Inflammatory macrophage treated with lipopolysaccharide for 1 hour (primary cell): ENCODE results near the gene DAGLB.
"Not testable (repeated sequence)": the region's sequence is repeated elsewhere in the genome, so short reads cannot be mapped to it uniquely, and the experiment has no call there.

ENCODE experiments used
- DNase-seq, 2 donors: peaks; one replicate each; pipeline ENCODE4 v3.0.0-alpha.2; 2020 to 2022

The DAGLB gene

DNA sequence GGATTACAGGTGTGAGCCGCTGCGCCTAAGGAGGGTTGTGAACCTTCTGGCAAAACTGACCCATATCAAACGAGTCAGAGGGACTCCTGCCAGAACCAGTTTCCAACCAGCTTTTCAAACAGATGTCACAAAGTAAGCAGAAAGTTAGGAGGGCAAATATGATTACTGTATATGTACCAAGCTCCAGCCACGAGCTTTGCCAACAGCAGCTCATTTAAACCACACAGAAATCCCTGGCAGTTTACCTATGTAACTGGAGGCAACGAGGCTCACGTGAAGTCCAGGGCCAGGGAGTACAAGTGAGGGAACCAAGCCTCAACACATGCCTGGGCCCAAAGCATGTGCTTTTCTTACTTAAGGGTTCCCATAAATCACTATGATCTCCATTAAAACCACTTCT is 12.5 kb upstream of the DAGLB start:
- DNase-seq, result no peak

DNA sequence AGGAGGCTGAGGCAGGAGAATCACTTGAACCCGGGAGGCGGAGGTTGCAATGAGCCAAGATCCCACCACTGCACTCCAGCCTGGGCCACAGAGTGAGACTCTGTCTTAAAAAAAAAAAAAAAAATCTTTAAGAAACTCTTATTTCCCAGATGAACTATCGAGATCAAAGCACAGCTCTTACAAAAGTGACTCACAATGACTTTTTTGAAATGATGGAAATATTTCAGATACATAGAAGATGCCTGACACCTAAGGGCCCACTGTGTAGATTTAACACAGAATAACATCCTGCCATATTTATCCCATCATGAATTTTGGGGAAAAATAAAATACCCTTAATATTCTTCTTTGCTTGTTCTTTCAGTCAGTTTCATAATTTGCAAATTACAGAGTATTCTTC is 10.9 kb upstream of the DAGLB start:
- not testable (repeated sequence) for DNase-seq

DNA sequence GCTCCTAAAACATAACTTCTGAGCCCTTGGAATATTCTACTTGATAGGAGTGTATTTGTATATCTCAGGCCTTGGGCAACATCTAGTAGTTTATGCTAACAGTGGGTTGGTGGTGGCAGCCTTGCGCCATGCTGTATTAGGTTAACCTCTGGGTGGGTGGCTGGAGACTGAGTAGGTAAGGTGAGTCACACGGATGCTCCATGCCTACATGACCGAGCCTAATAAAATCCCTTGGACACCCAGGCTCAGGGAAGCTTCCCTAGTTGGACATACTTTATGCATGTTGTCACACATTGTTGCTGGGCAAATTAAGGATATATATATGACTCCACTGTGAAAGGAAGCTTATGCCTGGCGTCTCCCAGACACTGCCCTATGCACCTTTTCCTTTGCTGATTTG is 6.0 kb upstream of the DAGLB start:
- no peak for DNase-seq

DNA sequence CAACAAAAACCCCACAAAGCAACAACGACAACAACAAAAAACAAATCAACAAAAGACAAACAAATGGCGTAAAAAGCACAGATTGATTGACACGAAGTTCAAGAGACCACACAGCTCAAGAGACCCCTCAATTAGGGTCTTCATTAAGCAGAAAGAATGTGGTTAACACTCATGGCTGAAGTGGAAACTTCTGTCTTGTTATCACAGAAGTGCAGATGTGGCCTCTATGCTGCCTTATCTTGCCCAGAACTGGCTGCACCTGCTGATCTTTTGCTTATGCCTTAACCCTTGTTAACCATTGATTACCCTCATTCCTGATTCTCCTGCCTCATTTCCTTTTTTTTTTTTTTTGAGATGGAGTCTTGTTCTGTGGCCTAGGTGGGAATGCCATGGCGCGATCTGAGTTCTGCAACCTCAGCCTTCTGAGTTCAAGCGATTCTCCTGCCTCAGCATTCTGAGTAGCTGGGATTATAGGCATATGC is 3.5 kb upstream of the DAGLB start:
- DNase-seq, result no peak

DNA sequence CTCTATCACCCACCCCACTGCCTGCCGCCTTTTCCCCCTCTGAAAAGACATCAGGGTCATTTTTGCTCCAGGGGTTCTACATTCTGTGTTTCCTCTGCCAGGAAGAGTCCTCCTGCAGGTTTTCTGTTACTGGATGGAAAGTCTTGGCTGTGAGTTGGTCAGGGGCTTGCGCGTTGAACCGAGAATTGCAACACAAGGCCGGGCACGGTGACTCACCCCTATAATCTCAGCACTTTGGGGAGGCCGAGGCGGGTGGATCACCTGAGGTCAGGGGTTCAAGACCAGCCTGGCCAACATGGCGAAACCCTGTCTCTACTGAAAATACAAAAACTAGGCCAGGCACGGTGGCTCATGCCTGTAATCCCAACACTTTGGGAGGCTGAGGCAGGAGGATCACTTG is 2.8 kb upstream of the DAGLB start:
- not testable (repeated sequence) for DNase-seq

DNA sequence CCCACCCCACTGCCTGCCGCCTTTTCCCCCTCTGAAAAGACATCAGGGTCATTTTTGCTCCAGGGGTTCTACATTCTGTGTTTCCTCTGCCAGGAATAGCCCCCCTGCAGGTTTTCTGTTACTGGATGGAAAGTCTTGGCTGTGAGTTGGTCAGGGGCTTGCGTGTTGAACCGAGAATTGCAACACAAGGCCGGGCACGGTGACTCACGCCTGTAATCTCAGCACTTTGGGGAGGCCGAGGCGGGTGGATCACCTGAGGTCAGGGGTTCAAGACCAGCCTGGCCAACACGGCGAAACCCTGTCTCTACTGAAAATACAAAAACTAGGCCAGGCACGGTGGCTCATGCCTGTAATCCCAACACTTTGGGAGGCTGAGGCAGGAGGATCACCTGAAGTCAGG is 2.1 kb upstream of the DAGLB start:
- not testable (repeated sequence) for DNase-seq

DNA sequence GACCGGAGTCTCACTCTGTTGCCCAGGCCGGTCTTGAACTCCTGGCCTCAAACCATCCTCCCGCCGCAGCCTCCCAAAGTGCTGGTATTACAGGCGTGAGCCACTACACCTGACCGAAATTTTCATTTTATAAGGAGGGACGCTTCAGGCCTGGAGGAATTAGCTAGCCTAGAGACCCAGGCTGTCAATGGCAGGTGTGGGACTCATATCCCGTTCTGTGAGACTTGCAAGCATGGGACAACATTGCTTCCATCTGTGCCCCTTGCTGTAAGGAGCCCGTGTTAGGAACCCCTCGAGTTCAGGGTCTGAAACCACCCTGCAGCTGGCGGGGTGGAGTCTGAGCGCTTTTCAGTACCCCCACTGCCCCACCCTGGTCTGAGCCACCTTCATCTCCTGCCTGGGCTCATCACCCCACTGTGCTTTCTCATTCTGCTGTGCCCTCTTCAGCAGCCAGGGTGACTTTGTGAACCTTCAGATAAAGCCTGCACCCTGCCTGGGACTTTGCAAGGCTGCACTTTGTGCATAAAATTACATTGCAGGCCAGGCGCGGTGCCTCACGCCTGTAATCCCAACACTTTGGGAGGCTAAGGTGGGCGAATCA is 1.3 kb upstream of the DAGLB start:
- DNase-seq, result no peak

DNA sequence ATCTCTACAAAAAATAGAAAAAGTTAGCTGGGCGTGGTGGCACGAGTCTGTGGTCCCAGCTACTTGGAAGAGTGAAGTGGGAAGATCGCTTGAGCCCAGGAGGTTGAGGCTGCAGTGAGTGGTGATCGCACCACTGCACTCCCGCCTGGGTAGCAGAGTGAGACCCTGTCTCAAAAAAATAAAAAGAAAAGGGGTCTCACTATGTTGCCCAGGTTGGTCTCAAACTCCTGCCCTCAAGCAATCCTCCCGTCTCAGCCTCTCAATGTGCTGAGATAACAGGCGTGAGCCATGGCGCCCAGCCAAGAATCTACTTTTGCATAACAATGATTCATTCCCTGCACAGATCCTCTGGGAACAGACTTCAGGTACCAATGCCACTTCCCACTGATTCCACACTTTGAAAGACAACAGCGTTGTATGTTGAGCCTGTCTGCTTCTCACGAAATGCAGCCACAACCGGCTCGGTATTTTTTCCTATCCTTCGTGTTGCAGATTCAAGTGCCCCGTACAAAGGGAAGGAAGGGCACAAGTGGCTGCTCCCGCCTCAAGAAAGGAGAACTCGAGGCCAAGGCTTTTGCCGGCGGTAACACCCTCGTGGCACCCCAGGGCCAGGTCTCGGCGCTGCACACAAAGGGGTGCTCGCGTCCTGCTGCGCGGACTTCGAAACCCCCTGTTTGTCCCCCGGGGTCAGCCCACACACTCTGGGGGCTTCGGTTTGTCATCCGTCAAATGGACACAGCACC is 745 bp downstream of the DAGLB start:
- DNase-seq, result peak; percentile 71 to 72

DNA sequence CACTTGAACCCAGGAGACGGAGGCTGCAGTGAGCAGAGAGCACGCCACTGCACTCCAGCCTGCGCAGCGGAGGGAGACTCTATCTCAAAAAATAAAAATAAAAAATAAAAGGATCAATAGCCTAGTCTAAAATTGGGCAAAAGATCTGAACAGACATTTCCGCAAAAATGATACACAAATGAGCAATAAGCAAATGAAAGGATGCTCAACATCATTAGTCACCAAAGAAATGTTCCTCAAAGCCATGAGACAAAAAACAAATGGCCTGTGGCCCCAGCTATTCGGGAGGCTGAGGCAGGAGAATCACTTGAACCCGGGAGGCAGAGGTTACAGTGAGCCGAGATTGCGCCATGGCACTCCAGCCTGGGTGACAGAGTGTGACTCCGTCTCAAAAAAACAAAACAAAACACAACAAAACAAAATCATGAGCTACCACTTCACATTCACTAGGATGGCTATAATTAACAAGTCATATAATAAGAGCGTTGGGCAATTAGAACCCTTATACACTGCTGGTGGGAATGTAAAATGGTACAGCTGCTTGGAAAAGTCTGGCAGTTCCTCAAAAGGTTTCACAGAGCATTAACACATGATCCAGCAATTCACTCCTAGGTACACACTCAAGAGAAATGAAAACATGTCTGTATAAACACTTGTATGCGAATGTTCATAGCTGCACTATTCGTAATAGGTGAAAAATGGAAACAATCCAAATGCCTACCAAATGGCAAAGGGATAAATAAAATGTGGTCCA is 3.1 kb downstream of the DAGLB start:
- no peak for DNase-seq

DNA sequence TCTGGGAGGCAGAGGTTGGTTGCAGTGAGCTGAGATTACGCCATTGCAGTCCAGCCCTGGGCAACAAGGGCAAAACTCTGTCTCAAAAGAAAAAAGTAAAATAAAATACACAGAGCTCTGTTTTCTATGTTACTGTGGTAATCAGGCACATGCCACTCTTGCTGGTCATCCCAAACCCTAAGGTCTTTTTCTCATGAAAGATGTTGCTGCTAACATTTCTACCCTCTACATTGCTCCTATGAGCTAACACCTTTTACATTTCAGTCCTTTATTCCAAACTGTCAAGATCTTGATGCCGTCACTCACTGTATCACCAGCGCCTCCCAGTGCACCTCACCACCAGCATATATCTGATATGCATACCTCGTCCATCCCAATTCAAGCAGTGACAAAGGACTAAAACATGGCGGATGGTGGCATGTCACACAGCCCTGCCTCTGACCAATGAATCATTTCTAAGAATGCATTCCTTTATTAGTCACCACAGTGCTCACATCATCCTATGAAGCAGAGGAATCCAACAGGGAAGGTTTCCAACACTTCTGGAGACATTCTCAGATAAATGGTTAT is 4.3 kb downstream of the DAGLB start:
- DNase-seq, result no peak

DNA sequence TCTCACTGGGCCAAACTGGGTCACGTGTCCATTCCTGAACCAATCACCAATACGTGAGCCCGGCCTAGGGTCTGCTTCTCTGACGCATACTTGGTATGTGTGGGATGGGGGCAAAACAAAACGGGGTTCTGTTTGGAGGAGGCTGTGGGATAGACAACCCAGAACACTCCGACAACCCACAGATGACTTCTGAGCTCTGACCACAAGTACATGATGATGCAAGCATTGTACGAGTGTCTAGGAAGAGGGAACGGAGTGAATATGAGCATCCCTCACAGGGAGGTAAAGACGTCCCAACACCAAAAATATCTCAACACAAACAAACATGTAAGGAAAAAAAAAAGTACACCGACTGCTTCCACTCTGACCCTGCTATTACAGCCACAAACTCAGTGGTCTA is 5.6 kb downstream of the DAGLB start:
- DNase-seq, result peak; percentile 27 to 46

DNA sequence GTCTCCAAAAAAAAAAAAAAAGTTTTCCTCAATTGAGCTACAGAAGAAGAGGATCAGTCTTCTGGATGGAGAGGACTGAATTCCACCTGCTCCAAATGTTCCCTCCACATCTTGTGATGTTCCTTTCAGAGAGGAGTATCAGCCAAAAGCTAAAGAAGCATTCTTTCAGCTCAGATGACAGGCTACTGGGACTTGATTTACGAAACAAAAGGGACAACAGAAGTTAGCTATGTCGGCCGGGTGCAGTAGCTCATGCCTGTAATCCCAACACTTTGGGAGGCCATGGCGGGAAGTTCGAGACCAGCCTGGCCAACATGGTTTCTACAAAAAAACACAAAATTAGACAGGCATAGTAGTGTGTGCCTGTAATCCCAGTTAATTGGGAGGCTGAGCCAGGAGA is 7.4 kb downstream of the DAGLB start:
- no peak for DNase-seq

DNA sequence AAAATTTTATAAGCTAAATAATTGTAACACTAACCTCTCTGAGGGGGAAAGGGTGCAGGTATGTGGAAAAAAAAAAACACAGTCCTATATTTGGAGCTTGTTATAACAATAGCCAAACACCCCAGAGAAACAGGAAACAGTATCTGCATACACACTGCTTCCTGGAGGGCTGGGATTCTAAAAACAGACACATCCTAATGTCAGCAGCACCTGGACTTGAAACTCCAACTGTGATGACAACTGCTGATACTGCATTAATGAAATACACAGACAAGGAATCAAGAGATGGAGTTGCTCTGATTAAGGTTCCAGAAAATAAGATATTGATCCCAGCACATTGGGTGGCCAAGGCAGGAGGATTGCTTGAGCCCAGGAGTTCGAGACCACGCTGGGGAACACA is 9.3 kb downstream of the DAGLB start:
- DNase-seq, result no peak

DNA sequence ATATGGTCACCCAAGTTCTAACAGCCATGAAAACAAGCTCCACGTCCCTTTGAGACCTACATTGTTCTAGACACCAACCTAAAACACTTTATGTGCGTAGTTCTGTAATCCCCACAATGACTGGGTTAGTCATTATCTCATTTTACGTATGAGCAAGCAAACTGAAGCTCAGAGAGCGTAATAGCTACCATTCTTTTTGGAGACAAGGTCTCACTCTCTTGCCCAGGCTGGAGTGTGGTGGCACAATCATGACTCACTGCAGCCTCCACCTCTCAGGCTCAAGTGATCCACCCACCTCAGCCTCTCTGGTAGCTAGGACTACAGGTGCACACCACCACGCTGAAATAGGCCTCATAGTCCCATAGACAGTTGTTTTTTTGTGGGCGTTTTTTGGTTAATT is 10.5 kb downstream of the DAGLB start:
- peak in 1 of 2 donors; percentile 57 for DNase-seq

DNA sequence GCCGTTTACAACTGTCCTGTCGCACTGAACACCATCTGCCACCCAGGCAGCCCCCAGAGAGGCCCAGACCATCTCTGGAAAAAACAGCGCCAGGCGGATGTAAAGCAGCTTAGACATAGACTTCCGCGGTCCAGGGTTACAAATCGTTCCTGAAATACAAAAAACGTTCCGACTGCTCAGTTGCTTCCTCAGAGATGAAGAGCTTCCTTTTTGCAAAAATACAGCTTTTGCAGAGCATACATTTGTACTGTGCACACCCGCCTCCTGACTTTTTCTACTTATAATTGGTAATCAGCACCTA is 11.4 kb downstream of the DAGLB start:
- peak; percentile 57 to 69 for DNase-seq

DNA sequence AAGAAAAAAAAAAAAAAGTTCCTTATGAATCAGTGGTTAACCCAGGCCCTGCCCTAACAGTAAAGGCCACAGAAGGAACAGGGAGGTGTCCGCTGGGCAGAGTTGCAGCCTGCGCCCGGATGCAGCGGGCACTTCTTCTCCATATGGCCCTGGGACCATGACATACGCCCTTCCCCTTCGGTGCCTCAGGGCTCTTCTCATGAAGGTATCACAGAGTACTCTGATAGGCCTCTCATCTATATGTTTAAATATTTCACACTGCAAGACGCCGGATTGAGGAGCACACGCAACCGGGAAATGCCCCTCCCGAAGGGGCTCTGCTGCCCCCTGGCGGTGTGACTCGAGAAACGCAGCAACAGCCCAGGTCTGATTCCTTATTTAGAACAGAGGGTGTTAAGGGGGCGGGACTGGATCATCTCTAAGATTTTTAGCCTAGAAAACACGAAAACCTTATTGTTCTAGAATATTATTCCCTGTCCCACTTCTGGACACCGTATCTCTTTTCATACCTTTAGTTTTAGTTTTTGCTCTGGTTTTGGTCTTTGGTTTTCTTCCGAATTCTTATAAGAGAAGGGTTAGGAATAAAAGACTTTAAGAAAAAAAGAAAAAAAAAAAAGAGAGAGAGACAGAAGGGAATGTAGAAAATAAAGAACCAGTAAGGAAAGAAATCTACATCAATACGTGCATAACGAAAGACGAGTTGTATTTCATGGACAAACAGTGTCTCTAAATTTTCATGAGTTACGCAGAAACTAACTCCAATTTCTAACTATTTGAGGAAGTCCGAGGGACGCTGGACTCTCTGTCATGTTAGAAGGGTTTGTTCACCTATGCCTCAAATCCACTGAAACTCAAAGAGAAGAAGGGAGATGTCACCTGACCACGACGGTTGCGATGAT is 12.0 kb downstream of the DAGLB start:
- peak; percentile 82 to 96 for DNase-seq

DNA sequence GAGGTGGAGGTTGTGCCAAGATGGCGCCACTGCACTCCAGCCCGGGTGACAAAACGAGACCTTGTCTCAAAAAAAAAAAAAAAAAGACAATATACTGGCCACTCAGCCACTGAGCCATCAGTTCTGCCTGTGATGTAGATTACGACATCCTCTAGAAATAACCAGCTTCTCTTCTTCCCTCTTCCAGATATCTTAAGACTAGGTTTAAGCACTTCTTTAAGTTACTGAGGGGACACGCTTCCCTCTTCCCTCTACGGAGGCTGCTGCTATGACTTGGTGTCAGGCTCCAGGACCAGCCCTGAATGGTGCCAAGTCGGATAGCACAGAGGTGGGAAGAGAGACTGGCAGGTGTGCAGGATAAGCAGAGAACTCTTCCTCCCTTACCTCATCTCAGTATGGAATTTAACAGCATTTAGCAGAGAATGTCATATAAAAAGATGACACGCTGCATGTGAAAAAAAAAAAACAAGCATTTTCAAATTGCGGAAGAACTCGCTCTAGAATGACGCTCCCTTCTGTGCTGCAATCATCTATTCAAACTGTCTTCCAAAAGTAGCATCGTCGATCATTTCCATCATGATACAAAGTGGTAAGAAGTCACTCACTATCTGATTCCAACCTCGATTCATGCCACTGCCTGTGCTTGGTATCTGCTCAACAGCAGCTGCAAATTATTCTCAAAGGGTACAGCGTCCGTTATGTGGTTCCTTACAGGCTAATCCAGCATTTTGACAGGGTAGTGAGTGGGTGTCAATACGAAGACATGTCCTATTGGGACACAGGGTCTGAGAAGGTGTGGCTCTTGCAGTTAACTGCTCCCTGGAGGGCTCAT is 13.8 kb downstream of the DAGLB start:
- peak; percentile 72 to 86 for DNase-seq

DNA sequence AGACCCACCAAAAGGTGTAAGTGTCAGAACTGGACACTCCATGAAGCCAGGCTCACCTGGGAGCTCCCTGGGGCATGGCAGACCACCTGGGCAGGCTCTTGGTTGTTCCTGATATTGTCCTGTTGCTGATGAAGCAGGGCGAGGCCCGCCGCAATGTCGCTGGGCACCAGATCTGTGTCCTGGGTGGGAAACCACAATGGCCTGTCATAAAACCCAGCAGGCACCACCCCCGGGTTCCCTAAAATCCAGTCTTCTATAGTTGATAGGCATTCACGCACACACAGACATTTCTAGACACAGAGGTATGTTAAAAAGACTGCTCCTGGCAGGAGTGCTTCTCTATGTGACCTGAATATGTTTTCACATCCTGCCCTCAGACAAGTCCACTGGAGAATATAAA is 15.0 kb downstream of the DAGLB start:
- DNase-seq, result peak in 1 of 2 donors; percentile 35

DNA sequence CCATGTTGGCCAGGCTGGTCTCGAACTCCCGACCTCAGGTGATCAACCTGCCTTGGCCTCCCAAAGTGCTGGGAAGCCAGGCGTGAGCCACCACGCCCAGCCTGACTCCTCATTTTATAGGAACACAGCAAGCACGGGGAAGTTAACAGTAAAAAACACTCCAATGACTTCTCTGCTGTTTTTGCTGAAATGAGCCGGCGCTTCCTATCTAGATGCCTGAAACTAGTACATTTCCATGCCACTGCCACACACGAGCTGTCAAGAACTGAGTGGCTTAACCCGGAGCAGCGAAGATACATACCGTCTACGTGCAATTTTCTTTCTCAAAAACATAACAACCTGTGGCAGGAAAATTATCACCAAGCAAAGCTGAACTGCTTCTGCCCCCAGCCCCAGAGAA is 16.8 kb downstream of the DAGLB start:
- no peak for DNase-seq

DNA sequence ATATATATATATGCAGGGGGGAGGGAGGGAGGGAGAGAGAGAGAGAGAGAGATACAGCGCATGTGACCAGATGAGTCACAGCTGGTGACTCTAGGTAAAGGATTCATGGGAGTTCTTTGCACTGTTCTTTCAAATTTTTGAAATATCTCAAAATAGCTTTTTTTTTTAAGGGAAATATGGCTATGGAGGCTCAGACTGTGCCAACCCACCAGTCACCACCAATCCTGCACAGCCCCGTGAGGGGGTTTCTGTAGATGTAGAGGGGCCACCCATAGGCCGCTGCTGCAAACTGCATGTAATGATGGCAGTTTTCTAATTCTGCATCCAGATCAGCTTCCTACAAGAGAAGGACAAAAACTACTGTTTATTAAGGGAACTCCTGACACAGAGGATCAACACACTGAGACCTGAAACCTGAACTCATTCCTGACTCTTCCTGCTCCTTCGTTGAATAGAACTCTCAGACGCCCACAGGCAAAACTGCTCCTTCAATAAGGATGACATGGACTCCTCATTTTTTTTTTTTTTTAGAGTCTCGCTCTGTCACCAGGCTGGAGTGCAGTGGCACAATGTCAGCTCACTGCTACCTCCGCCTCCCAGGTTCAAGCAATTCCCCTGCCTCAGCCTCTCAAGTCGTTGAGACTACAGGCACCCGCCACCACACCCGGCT is 17.3 kb downstream of the DAGLB start:
- DNase-seq, result peak in 1 of 2 donors; percentile 16

DNA sequence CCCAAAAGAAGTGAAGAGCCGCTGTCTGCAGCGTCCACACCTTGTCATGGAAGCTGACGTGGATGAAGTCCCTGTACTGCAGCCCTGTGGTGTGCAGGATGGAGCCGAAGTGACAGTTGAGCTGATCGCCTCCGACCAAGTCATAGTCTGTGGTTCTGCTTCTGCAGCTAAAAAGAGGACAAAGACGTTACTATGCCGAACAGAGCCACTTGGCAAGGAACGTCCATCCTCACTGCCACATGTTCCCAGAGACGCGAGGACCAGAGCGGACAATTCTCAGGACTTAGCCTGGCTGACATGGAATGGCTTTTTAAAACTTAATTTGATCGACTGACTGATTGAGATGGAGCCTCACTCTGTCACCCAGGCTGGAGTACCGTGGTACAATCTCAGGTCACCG is 21.8 kb downstream of the DAGLB start:
- DNase-seq, result no peak
